Suppressor macrophage treated with lipopolysaccharide for 1 hour (primary cell): ENCODE data around the gene TRIM14.
"Not testable (repeated sequence)": the region's sequence is repeated elsewhere in the genome, so short reads cannot be mapped to it uniquely, and the experiment has no call there.

Experiments used
- DNase-seq, 3 donors: peaks; one replicate each; pipeline ENCODE4 v3.0.0-alpha.2; 2020 to 2022

Gene TRIM14

GRCh38 chr9:98043915-98044314 is 75.1 kb downstream of the TRIM14 start:
- peak; percentile 39 to 60 (median 48) for DNase-seq

GRCh38 chr9:98040212-98040611 is 78.8 kb downstream of the TRIM14 start:
- no peak for DNase-seq

- no peak for DNase-seq
Measured at GRCh38 chr9:98039607-98040017, 79.4 kb downstream of the TRIM14 start.

- DNase-seq: no peak
Measured at GRCh38 chr9:98038958-98039357, 80.1 kb downstream of the TRIM14 start.

- DNase-seq: peak; percentile 71 to 75 (median 72)
Measured at GRCh38 chr9:98037357-98037756, 81.7 kb downstream of the TRIM14 start.

- peak; percentile 86 to 95 (median 92) for DNase-seq
Measured at GRCh38 chr9:98034593-98035546, 84.2 kb downstream of the TRIM14 start.

- no peak for DNase-seq
Measured at GRCh38 chr9:98031935-98032334, 87.1 kb downstream of the TRIM14 start.

GRCh38 chr9:98031169-98031568 is 87.9 kb downstream of the TRIM14 start:
- DNase-seq: no peak

GRCh38 chr9:98024702-98025101 is 94.3 kb downstream of the TRIM14 start:
- DNase-seq: no peak

- no peak for DNase-seq
Measured at GRCh38 chr9:98022447-98022846, 96.6 kb downstream of the TRIM14 start.

GRCh38 chr9:98021306-98022040 is 97.5 kb downstream of the TRIM14 start:
- DNase-seq: no peak

- no peak for DNase-seq
Measured at GRCh38 chr9:98020476-98021145, 98.4 kb downstream of the TRIM14 start.

GRCh38 chr9:98019869-98020268 is 99.2 kb downstream of the TRIM14 start:
- DNase-seq: not testable (repeated sequence)
